ENCODE results near the gene ADAMTS17. TPM values are rescaled to one million over a fixed set of nuclear protein-coding genes. Genes with fewer than 3 reads are reported as not detected.

The ADAMTS17 gene
- total and polyA plus RNA-seq, 9 of the 15 experiments (the other 6 are each of a cell fraction or from before 2014, with no cell fraction given): 0.01 to 0.14 (median 0.07) TPM; not detected in 6

DNA sequence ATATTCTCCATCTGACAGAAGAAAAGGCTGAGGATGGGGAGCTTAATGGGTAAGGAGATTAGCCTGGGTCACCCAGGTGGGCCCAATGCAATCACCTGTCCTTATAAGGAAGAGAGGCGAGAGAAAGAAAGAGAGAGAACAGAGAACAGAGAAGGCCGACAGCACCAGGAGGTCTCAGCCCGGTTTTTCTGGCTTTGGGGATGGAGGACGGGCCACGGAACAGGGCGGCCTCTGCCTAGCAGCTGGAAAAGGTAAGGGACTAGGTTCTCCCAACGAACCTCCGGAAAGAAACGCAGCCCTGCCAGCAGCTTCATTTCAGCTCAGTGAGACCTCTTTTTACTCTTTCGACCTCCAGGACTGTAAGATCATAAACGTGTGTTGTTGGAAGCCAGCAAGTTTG lies 412.5 kb downstream of the ADAMTS17 start:
- intact Hi-C loops (cut with micrococcal nuclease) (no loop called here), in situ Hi-C loops (cut with MboI) (no loop called here)
- no peak for DNase-seq (ENCODE audit: extremely low read depth in 1 of 4, low spot score in 3 of 4)
- Histone ChIP-seq H3K9ac (ENCODE audit: insufficient read depth in 1 of 2, low read depth in 2 of 2, low read length in 2 of 2) (no peak overlapping the region), H3K4me2 (ENCODE audit: insufficient read depth, low read length) (no peak overlapping the region), H3K9me3 (replicated peaks; ENCODE audit: control insufficient read depth, insufficient read depth, low read depth, low read length) (no peaks in the 10 kb centered on the region), H3K4me1 (replicated peaks in 1 of 2; ENCODE audit: control insufficient read depth in 2 of 2, insufficient read depth in 2 of 2, low read length in 2 of 2) (peaks cover 7 to 8% of the 10 kb centered on the region in 2 experiments; a peak in 3 of 5 replicates), H2AFZ (ENCODE audit: low read depth, low read length) (no peak overlapping the region), H4K20me1 (replicated peaks; ENCODE audit: control insufficient read depth, insufficient read depth, low read length) (no peaks in the 10 kb centered on the region), H3K27ac (ENCODE audit: extremely low read depth, low read depth, low read length) (no peak overlapping the region), H3K9me1 (ENCODE audit: control insufficient read depth, insufficient read depth, low read length) (no peaks in the 10 kb centered on the region), H3K4me3 (no peak overlapping the region), H3K27me3 (ENCODE audit: control insufficient read depth in 2 of 2, insufficient read depth in 2 of 2, low read length in 2 of 2) (0 out of 5 replicates have a peak, but pooled peaks cover 0 to 4% of the 10 kb centered on the region in 2 experiments), H3K36me3 (ENCODE audit: control insufficient read depth, insufficient read depth, low read length) (no peaks in the 10 kb centered on the region), H3K79me2 (ENCODE audit: control insufficient read depth, insufficient read depth, low read length) (no peaks in the 10 kb centered on the region)
- WGBS (ENCODE audit: insufficient coverage, low coverage, missing lambda C conversion rate): 49% methylated on average over 11 of the region's 11 CpGs
- no peak for ATAC-seq
- no peak for TF ChIP-seq PHB2 (IDR thresholded peaks at IDR 0.05; ENCODE audit: low read depth)
- no peak for TF ChIP-seq HDAC1 (IDR thresholded peaks at IDR 0.05)
- no peak for TF ChIP-seq MEF2D (tag; conservative IDR thresholded peaks at IDR 0.05; ENCODE audit: low read depth)
- TF ChIP-seq ZC3H11A (IDR thresholded peaks at IDR 0.05; ENCODE audit: low read depth, low read length): no peak
- TF ChIP-seq KHSRP (IDR thresholded peaks at IDR 0.05): no peak
- TF ChIP-seq EHMT2 (IDR thresholded peaks at IDR 0.05): no peak
- TF ChIP-seq, protein P1, sequence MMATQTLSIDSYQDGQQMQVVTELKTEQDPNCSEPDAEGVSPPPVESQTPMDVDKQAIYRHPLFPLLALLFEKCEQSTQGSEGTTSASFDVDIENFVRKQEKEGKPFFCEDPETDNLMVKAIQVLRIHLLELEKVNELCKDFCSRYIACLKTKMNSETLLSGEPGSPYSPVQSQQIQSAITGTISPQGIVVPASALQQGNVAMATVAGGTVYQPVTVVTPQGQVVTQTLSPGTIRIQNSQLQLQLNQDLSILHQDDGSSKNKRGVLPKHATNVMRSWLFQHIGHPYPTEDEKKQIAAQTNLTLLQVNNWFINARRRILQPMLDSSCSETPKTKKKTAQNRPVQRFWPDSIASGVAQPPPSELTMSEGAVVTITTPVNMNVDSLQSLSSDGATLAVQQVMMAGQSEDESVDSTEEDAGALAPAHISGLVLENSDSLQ (IDR thresholded peaks at IDR 0.05): no peak
- TF ChIP-seq, protein P2, sequence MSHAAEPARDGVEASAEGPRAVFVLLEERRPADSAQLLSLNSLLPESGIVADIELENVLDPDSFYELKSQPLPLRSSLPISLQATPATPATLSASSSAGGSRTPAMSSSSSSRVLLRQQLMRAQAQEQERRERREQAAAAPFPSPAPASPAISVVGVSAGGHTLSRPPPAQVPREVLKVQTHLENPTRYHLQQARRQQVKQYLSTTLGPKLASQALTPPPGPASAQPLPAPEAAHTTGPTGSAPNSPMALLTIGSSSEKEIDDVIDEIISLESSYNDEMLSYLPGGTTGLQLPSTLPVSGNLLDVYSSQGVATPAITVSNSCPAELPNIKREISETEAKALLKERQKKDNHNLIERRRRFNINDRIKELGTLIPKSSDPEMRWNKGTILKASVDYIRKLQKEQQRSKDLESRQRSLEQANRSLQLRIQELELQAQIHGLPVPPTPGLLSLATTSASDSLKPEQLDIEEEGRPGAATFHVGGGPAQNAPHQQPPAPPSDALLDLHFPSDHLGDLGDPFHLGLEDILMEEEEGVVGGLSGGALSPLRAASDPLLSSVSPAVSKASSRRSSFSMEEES (CRISPR knock-in tag; IDR thresholded peaks at IDR 0.05): no peak
- no peak for TF ChIP-seq MBD2 (IDR thresholded peaks at IDR 0.05; ENCODE audit: borderline replicate concordance, low read depth)
- no peak for TF ChIP-seq ASH1L (IDR thresholded peaks at IDR 0.05; ENCODE audit: borderline replicate concordance, low read depth, partially characterized antibody)
- TF ChIP-seq ZNF134 (CRISPR knock-in tag; conservative IDR thresholded peaks at IDR 0.05): no peak
- no peak for TF ChIP-seq RBBP5 (IDR thresholded peaks at IDR 0.05; ENCODE audit: borderline replicate concordance, insufficient read depth, low read length, poor library complexity, severe bottlenecking)
- no peak for TF ChIP-seq ZZZ3 (IDR thresholded peaks at IDR 0.05)
- TF ChIP-seq, protein P3, sequence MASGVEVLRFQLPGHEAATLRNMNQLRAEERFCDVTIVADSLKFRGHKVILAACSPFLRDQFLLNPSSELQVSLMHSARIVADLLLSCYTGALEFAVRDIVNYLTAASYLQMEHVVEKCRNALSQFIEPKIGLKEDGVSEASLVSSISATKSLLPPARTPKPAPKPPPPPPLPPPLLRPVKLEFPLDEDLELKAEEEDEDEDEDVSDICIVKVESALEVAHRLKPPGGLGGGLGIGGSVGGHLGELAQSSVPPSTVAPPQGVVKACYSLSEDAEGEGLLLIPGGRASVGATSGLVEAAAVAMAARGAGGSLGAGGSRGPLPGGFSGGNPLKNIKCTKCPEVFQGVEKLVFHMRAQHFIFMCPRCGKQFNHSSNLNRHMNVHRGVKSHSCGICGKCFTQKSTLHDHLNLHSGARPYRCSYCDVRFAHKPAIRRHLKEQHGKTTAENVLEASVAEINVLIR (CRISPR knock-in tag; IDR thresholded peaks at IDR 0.05): no peak
- no peak for TF ChIP-seq ZNF12 (CRISPR knock-in tag; IDR thresholded peaks at IDR 0.05)
- TF ChIP-seq SREBF2 (CRISPR knock-in tag; IDR thresholded peaks at IDR 0.05): no peak
- TF ChIP-seq EGR1 (conservative IDR thresholded peaks at IDR 0.05): no peak
- TF ChIP-seq DACH1 (IDR thresholded peaks at IDR 0.05; ENCODE audit: partially characterized antibody): no peak
- FAIRE-seq: no peak
- CTCF ChIA-PET (ENCODE audit: low intra/inter-chr PET ratio): no interaction called here
- BruUV-seq (replicated peaks): no TSS peak
- POLR2A ChIA-PET: interaction anchor here (0.6 kb wide), 1 partner anchor 524 kb away, joined by 3 read pairs; no protein-coding TSS in a partner anchor
